ENCODE measurements around the gene BCAM.

BCAM gene

DNA sequence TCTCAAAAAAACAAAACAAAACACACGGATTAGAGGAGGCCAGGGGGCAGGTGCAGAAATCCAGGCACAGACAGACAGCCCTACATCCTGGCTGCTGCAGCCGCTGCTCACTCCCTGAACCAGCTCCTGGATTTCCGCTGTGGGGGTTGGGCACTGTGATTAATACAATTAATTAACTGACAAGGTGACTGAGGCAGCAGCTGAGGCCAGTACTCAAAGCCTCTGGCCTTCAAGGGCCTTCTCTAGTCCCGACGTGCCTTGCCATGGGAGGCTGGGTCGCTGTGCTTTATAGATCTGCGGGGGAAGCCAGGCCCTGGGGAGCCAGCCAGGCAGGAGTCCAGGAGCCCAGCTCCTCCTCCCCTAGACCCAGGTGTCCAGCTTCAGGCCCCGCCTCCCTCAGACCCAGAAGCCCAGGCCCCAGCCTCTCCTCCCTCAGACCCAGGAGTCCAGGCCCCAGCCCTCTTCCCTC lies 41.8 kb downstream of the BCAM start:
- H3K9me3 ChIP-seq (ENCODE audit: insufficient read depth, low read length) = no peaks in the 10 kb centered on the region
- no peaks in the 10 kb centered on the region for H3K79me2 ChIP-seq (ENCODE audit: low read length)
- H3K36me3 ChIP-seq (replicated peaks; ENCODE audit: low read depth, low read length) = no peaks in the 10 kb centered on the region
- no peak overlapping the region for H3K4me3 ChIP-seq (ENCODE audit: low read length)
- peaks cover 9% of the 10 kb centered on the region; the same call in 1 of the 2 replicates for H3K27me3 ChIP-seq (ENCODE audit: low read depth, low read length)
- no peak overlapping the region for H3K9ac ChIP-seq (ENCODE audit: low read length)
- H4K20me1 ChIP-seq (ENCODE audit: insufficient read depth, low read length) = no peaks in the 10 kb centered on the region
- no peak overlapping the region for H3K4me2 ChIP-seq (ENCODE audit: low read length)
- TF ChIP-seq, protein P1, sequence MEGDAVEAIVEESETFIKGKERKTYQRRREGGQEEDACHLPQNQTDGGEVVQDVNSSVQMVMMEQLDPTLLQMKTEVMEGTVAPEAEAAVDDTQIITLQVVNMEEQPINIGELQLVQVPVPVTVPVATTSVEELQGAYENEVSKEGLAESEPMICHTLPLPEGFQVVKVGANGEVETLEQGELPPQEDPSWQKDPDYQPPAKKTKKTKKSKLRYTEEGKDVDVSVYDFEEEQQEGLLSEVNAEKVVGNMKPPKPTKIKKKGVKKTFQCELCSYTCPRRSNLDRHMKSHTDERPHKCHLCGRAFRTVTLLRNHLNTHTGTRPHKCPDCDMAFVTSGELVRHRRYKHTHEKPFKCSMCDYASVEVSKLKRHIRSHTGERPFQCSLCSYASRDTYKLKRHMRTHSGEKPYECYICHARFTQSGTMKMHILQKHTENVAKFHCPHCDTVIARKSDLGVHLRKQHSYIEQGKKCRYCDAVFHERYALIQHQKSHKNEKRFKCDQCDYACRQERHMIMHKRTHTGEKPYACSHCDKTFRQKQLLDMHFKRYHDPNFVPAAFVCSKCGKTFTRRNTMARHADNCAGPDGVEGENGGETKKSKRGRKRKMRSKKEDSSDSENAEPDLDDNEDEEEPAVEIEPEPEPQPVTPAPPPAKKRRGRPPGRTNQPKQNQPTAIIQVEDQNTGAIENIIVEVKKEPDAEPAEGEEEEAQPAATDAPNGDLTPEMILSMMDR (IDR thresholded peaks at IDR 0.05; ENCODE audit: low read depth, low read length) = no peak
- TF ChIP-seq EZH2phosphoT487 (IDR thresholded peaks at IDR 0.05; ENCODE audit: low read depth) = no peak
- no peak overlapping the region for H3K27ac ChIP-seq (ENCODE audit: low read length)
- no peak overlapping the region for H2AFZ ChIP-seq (ENCODE audit: low read depth, low read length)
- no peaks in the 10 kb centered on the region for H3K4me1 ChIP-seq (ENCODE audit: low read length)

DNA sequence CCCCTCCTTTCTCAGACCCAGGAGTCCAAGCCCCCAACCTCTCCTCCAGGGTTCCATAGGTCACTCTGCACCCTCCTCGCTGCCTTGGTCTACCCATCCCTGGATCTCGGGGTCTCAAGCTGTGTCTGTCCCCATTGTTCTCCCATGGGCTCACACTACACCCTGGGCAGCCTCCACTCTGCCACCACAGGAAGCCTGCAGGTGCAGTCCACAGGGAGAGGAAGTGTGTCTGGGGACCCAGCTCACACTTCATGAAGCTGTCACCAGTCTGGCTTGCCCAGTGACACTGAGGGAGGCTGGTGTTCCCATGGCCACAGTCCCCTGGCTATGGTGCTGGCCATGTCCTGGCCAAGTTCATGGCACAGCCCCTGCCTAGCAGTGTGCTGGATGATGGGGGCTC lies 42.5 kb downstream of the BCAM start:
- H3K4me3 ChIP-seq (ENCODE audit: low read length) = no peak overlapping the region
- H3K9ac ChIP-seq (ENCODE audit: low read length) = no peak overlapping the region
- no peak overlapping the region for H2AFZ ChIP-seq (ENCODE audit: low read depth, low read length)
- TF ChIP-seq EZH2phosphoT487 (IDR thresholded peaks at IDR 0.05; ENCODE audit: low read depth) = no peak
- TF ChIP-seq, protein P1 (IDR thresholded peaks at IDR 0.05; ENCODE audit: low read depth, low read length) = no peak
- H3K4me1 ChIP-seq (ENCODE audit: low read length) = no peaks in the 10 kb centered on the region
- H4K20me1 ChIP-seq (ENCODE audit: insufficient read depth, low read length) = no peaks in the 10 kb centered on the region
- H3K9me3 ChIP-seq (ENCODE audit: insufficient read depth, low read length) = no peaks in the 10 kb centered on the region
- H3K27me3 ChIP-seq (ENCODE audit: low read depth, low read length) = peaks cover 9% of the 10 kb centered on the region; the same call in 1 of the 2 replicates
- no peak overlapping the region for H3K27ac ChIP-seq (ENCODE audit: low read length)
- H3K36me3 ChIP-seq (replicated peaks; ENCODE audit: low read depth, low read length) = no peaks in the 10 kb centered on the region
- no peaks in the 10 kb centered on the region for H3K79me2 ChIP-seq (ENCODE audit: low read length)
- H3K4me2 ChIP-seq (ENCODE audit: low read length) = no peak overlapping the region

DNA sequence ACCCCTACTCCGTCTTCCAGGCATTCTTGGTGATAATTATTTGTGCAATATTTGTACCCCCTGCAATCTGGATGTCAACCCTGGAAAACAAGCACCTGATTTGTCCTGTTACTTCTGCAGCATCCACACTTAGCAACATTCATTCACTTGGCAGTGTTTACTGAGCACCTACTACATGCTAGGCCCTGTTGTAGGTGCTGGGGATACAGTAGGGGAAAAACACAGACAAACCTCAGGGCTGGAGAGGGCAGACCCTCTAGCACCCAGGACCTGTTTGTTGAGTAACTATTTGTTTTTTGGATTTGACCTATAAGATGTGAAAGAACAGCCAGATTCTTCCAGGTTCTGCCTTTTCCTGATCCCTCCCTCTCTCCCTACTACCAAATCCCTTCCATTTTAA lies 46.7 kb downstream of the BCAM start:
- no peak overlapping the region for H3K9ac ChIP-seq (ENCODE audit: low read length)
- peaks cover 7% of the 10 kb centered on the region; the same call in 1 of the 2 replicates for H3K27me3 ChIP-seq (ENCODE audit: low read depth, low read length)
- H3K79me2 ChIP-seq (ENCODE audit: low read length) = no peaks in the 10 kb centered on the region
- TF ChIP-seq, protein P1 (IDR thresholded peaks at IDR 0.05; ENCODE audit: low read depth, low read length) = no peak
- TF ChIP-seq EZH2phosphoT487 (IDR thresholded peaks at IDR 0.05; ENCODE audit: low read depth) = no peak
- H3K4me1 ChIP-seq (ENCODE audit: low read length) = no peaks in the 10 kb centered on the region
- no peak overlapping the region for H3K4me2 ChIP-seq (ENCODE audit: low read length)
- H3K9me3 ChIP-seq (ENCODE audit: insufficient read depth, low read length) = no peaks in the 10 kb centered on the region
- H2AFZ ChIP-seq (ENCODE audit: low read depth, low read length) = no peak overlapping the region
- no peak overlapping the region for H3K4me3 ChIP-seq (ENCODE audit: low read length)
- H3K27ac ChIP-seq (ENCODE audit: low read length) = no peak overlapping the region
- no peaks in the 10 kb centered on the region for H3K36me3 ChIP-seq (replicated peaks; ENCODE audit: low read depth, low read length)
- H4K20me1 ChIP-seq (ENCODE audit: insufficient read depth, low read length) = no peaks in the 10 kb centered on the region

DNA sequence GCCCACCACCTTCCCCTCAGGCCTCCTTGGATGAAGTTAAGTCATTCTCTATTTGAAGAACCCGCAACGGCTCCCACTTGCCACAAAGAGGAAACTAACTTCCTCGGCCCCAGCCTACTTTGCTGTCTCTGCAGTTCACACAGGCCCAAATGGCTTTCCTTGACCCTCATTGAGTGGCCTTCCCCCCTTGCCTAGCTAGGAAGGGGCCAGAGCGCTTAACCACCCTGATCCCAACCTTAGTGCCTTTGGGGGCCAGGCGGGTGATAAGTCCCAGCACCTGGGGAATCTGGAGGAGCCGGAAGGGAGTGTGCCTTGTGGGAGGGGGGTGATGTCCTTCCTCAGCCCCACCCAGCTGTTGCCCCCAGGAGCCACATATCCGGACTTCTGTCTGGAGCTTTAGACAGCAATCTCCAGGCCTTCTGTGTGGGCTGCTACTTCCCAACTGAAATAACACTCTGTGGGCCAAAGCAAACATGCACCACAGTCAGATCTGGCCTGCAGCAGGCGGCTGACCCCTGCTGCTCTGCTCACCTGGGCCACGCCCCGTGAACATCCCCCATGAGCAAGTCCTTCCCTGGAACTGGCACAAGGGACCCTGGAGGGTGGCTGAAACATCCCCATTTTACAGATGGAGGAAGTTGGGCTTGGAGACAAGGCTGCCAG lies 47.6 kb downstream of the BCAM start:
- Histone ChIP-seq H3K4me1 (ENCODE audit: low read length) (no peaks in the 10 kb centered on the region), H3K27ac (ENCODE audit: low read length) (no peak overlapping the region), H3K27me3 (ENCODE audit: low read depth, low read length) (peaks cover 14% of the 10 kb centered on the region; the same call in 1 of the 2 replicates), H3K9ac (ENCODE audit: low read length) (no peak overlapping the region), H3K79me2 (ENCODE audit: low read length) (no peaks in the 10 kb centered on the region), H4K20me1 (ENCODE audit: insufficient read depth, low read length) (no peaks in the 10 kb centered on the region), H2AFZ (ENCODE audit: low read depth, low read length) (no peak overlapping the region), H3K4me3 (ENCODE audit: low read length) (no peak overlapping the region), H3K36me3 (replicated peaks; ENCODE audit: low read depth, low read length) (no peaks in the 10 kb centered on the region), H3K4me2 (ENCODE audit: low read length) (no peak overlapping the region), H3K9me3 (ENCODE audit: insufficient read depth, low read length) (no peaks in the 10 kb centered on the region)
- TF ChIP-seq EZH2phosphoT487 (IDR thresholded peaks at IDR 0.05; ENCODE audit: low read depth) = no peak
- TF ChIP-seq, protein P1 (IDR thresholded peaks at IDR 0.05; ENCODE audit: low read depth, low read length) = no peak

Measured in OCI-LY3 (cell line).